NCI-H2081 (cell line): ENCODE results near the gene MOV10L1.

Source experiments
- DNase-seq, 2 experiments: peaks; one replicate each; lab custom pipeline; 2025; lab: John Stamatoyannopoulos, UW

MOV10L1 gene

GRCh38 chr22:50058906-50059880, 30.6 kb upstream of the MOV10L1 start:
- DNase-seq, result no peak

DNA sequence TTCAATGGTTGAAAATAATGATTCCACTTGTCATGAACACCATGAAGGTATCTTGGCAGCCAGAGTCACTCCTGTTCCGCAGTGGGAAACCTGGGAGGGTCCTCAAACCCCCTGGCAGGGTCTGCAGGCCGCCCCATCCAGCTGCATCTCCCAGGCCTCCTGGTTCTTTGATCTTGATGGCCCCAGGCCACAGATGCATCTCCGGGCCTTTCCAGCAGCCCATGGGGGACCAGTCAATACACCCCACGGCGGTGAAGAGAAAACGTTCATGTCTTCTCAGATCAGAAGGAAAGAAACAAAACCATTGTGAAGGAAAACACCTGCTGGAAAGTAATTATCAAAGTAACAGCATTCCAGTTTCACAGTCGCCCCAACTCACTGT, 29.9 kb upstream of the MOV10L1 start:
- no peak for DNase-seq

DNA sequence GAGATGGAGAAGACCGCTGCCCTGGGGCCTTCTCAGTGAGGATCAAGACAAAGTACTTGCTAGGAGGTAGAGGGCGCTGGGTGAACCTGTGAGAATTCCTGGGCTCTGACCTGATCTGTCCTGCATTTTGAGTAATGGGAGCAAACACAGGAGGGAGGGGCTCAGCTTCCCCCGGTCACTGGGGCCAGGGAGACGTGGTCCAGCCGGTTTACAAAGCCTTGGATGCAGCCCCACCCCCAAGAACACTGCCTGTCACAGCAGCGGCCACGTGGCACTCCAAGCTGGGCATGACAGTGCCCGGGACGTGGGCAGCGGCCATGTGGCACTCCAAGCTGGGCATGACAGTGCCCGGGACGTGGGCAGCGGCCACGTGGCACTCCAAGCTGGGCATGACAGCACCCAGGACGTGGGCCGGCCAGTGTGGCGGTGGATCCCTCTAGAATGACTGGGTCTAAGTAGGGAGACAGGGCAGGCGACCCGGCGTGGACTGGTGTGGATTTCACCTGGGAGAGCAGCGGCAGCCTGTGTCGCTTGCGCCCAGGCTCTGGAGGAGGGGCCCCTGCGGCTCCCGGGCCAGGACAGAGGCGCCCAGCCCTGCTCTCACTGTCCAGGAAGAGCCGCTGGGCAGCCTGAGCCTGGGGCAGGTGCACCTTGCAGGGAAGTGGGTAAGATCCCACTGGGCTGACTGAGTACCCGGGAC, 29.2 kb upstream of the MOV10L1 start:
- DNase-seq, result no peak

DNA sequence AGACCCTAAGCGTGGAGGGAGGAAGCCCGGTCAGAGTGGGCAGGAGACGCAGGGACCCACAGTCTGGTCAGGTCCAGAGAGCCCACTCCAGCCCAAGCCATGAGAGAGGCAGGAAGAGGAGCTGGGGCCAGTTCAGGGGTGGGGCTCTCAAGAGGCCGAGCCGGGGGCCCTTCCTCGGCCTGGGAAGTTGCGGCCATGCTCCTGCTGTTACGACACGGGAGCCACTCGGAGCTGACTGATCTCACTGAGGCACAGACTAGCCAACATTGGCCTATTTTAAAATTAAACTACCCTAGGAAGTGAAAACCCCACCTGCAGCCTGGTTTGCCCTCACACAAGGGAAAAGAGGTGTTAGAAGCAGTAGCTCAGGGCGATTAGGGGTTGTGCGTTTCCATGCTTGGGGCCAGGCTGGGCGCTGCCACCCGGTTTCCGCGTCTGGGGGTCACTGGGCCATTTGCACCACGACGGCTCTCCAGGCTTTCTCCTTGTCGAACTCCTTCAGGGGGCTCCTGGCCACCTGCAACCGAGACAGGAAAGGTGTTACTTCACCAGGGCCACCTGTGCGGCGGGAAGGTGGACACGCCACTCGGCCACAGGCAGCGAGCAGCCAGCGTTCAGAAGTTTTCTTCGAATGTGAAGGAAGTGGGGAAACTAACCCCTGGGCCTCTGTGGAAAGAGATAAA, 28.5 kb upstream of the MOV10L1 start:
- DNase-seq, result no peak

- no peak for DNase-seq
Measured at GRCh38 chr22:50061824-50062355, 27.9 kb upstream of the MOV10L1 start.

DNA sequence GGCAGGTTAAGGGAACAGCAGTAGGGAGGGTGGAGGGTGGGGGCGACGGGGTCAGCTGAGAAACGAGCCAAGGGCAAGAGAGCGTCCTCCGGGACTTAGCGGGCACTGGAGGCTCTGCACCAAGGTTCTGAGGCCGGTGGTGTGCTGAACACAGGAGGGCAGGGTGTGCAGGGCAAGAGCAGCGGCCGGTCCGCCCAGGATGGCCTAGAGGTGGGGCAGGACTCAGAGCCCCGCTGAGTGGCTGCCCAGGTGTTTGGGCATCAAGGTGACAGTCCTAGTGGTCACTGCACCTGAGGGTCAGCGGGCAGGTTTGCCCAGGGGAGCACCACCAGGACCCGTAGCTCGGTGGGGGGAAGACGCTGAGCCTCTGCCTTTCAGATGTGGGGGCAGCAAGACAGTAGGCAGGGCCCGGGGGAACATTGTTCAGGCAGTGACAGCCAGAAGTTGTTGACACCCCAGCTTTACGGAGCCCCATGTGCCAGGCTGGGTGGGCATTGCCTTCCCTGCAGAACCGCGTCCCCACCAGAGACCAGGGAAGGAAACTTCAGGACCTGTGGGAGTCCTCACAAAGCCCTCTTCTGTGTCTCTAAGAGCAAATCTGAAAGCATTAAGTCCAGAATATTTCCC, 27.2 kb upstream of the MOV10L1 start:
- no peak for DNase-seq

DNA sequence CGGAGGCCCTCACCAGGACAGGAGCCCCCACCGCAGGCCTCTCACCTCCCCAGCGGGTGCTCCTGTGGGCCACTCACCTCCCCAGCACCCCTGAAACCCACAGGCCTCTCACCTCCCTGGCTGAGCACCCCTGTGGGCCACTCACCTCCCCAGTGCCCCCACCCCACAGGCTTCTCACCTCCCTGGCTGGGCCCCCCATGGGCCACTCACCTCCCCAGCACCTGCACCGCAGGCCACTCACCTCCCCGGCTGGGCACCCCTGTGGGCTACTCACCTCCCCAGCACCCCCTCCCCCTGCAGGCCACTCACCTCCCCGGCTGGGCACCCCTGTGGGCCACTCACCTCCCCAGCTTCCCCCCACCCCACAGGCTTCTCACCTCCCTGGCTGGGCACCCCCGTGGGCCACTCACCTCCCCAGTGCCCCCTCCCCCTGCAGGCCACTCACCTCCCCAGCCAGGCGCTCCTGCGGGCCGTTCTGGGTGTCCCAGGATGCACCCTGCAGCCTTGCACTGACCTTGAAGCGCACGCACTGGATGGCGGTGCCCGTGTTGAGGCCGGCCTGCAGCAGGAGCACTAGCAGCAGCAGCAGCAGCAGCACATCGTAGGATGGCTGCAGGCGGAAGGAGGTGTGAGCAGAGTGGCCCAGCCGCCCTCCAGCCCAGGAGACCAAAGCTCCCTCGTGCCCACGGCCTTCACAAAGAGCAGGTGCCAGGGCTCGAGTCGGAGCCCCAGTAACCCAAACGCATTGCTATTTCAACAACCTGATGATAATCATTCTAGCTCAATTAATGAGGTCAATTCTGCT, 26.0 kb upstream of the MOV10L1 start:
- DNase-seq, result no peak

GRCh38 chr22:50064453-50064852, 25.4 kb upstream of the MOV10L1 start:
- DNase-seq, result no peak

DNA sequence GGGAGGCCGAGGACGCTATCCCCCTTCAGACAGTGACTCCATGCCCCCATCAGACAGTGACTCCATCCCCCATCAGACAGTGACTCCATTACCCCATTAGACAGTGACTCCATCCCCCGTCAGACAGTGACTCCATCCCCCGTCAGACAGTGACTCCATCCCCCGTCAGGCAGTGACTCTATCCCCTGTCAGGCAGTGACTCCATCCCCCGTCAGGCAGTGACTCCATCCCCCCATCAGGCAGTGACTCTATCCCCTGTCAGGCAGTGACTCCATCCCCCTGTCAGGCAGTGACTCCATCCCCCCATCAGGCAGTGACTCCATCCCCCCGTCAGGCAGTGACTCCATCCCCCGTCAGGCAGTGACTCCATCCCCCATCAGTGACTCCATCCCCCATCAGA, 22.6 kb upstream of the MOV10L1 start:
- no peak for DNase-seq

DNA sequence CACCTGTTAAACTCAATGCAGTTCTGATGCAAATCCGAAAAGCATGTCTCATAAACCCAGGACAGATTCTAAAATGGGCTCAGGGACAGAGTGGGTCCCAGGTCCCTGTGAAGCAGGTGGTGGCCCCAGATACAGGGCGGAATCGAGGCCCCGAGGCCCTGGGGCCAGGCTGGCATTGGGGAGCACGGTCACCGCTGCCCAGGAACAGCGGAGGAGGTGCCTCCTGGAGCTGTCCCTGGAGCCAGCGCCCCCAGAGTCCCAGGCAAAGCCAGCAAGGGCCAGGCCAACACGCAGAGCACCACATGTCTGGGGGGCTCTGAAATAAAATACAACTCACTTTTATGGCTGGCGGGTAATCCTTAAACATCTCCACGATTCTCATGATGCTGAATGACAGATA, 21.7 kb upstream of the MOV10L1 start:
- DNase-seq, result no peak

DNA sequence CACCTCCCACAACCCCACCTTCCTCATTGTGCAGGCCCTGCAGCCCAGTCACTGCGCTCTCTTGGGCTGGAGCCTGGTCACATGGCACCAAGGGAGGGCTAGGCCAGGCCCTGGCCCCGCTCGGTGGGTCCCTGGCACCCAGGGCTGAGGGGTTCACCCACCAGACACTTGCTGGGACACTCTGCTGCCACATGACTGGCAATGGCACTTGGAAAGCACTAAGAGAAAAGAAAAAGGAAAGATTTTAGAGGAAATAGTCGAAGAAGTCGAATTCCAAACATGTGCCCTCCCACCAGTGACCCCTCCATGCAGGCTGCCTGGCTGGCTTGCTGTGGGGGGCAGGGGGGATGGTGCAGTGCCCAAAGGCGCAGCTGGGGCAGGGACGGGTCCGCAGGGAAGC, 19.4 kb upstream of the MOV10L1 start:
- DNase-seq, result no peak

- no peak for DNase-seq
Measured at GRCh38 chr22:50071432-50072166, 18.2 kb upstream of the MOV10L1 start.

DNA sequence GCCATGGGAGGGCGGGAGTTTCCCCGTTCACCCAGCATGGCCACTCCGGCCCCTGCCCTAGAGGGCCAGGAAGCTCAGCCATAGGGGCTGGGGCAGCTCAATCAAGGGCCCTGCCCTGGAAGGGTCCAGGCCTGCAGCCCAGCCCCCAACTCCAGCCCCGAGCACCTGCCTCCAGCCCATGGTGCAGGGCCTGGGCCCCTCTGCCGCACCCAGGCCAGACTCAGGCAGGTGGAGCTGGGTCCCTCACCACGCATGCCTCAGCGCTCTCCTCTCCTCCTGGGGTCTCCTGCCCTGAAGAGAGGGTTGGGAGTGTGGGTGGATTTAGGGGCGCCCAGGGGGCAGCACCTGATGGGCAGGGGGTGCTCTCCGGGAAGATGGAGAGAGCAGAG, 17.6 kb upstream of the MOV10L1 start:
- no peak for DNase-seq

DNA sequence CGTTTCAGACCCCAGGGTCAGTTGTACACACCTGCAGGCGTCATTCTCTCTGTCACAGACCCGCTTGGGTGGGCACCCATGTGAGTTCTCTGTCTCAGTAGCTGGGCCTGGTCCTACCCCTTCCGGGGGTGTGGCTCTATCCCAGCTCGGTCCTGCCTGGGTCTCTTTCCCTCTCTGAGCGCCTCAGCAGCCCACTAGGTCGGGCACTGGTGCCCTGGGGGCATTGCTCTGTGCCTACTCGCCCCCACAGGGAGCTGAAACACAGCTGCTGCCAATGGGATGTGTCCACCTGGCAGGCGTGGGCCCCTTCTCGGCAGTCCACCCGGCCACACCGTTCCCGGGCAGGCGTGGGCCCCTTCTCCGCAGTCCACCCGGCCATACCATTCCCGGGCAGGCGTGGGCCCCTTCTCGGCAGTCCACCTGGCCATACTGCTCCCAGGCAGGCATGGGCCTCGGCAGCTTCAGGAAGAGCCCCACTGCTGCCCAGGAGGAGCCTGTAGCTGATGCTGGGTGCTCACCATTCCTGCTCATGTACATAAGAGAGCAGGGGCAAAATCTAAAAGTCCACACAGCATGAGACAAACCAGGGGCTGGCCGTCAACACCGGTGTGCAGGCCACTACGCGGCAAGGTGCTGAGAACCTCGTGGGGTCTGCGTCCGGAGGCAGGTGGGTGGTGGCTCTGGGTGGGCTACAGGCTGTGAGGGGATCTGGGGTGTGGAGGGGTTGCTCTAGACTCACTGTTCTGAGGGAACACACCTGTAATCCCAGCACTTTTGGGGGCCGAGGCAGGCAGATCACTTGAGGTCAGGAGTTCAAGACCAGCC, 16.9 kb upstream of the MOV10L1 start:
- no peak for DNase-seq

- DNase-seq, result no peak
Measured at GRCh38 chr22:50074056-50074455, 15.8 kb upstream of the MOV10L1 start.

GRCh38 chr22:50074551-50075530, 15.0 kb upstream of the MOV10L1 start:
- no peak for DNase-seq

DNA sequence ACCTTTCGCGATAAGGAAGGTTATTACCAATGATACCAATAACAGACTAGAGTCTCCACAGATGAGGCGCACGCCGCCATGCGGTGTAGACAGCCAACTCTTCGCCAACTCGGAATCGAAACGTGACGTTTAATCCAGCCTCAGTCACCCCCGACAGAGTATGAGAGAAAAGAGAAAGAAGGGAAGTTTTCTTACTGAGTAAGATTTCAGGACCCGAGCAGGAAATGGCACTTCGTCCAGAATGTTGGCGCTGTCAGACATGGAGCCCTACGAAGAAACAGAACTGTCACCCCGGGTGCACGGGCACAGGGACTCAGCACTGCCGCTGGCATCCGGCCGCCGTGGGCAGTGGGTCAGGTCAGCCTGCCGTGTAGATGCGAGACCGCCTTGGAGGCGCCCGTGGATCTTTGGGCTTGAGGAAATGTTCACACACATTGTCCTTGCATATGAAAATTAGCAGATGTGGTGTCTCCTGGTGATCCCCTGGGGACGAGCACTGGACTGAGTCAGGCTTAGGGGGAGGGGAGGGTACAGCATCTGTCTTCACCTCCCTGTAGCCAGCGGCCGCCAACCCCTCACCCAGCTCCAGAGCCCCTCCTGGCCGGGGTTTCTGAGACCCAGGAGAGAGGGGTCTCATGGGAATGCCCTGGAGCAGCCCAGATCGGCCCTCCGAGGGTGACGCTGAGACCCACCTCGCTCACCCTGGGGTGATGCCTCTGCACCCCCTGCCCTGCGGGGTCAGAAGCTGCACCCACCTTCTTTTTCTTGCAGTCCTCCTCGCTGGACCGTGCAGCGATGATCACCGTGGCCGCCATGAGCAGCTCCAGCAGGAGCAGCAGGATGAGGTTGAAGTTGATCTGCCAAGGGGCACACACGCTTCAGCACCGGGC, 12.9 kb upstream of the MOV10L1 start:
- DNase-seq, result no peak
